ENCODE data around the gene DDR2. TPM values are rescaled to one million over a fixed set of nuclear protein-coding genes. Genes with fewer than 3 reads are reported as not detected.

The DDR2 gene
- total RNA-seq, 1 donor from 2014 or later = 54.4 TPM

DNA sequence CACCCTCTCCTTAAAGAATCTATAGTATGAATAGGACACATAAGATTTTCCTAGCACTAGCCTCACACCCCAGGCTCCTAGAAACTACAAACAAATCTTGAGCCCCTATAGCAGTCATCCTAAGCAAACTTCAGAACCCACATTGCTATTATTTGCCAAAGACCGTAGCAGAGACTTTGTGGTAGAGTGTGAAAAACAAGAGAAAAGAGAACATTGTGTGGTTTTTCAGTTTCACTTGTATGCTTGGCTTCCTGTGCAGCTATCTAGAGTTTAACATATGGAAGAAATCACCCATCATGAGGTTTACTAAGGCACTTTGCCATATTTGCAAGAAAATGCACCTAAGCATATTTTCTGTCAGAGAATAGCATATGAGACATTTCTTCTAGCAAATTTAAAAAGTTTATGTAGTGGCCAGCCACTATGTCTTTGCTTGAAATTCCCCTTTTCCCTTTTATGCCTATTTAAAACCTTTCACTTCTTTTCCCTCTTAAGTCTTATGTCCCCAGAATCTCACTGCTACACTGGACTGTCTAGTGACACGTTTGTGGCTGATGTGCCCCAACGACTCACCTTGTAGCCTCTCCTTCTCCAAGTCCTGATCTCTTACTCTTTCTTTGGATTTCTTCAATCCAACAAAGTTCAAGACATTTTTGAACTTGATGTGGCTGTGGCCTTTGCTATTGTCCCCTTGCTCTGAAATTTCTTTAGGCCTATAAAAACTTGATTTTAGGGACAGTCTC is 203.1 kb downstream of the DDR2 start:
- Mint-ChIP-seq H3K4me1 (ENCODE audit: unreplicated experiment) (no peaks in the 10 kb centered on the region), H3K9me3 (peaks cover 5% of the 10 kb centered on the region), H3K4me3 (no peak overlapping the region), H3K27ac (no peak overlapping the region), H3K27me3 (peaks cover 4% of the 10 kb centered on the region), H3K36me3 (no peaks in the 10 kb centered on the region)
- TF ChIP-seq, protein P1, sequence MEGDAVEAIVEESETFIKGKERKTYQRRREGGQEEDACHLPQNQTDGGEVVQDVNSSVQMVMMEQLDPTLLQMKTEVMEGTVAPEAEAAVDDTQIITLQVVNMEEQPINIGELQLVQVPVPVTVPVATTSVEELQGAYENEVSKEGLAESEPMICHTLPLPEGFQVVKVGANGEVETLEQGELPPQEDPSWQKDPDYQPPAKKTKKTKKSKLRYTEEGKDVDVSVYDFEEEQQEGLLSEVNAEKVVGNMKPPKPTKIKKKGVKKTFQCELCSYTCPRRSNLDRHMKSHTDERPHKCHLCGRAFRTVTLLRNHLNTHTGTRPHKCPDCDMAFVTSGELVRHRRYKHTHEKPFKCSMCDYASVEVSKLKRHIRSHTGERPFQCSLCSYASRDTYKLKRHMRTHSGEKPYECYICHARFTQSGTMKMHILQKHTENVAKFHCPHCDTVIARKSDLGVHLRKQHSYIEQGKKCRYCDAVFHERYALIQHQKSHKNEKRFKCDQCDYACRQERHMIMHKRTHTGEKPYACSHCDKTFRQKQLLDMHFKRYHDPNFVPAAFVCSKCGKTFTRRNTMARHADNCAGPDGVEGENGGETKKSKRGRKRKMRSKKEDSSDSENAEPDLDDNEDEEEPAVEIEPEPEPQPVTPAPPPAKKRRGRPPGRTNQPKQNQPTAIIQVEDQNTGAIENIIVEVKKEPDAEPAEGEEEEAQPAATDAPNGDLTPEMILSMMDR (conservative IDR thresholded peaks at IDR 0.05) = no peak
- DNase-seq (ENCODE audit: extremely low spot score, unreplicated experiment) = no peak

Other genes starting within 250 kb of the DDR2 start
- not detected in 2 replicates for gene SH2D1B, start 220.3 kb upstream of the DDR2 start, total RNA-seq (ENCODE audit: low replicate concordance)
- 23.3 and 31.4 TPM in 2 replicates for gene UHMK1, start 134.6 kb upstream of the DDR2 start, total RNA-seq (ENCODE audit: low replicate concordance)
- gene UAP1, start 70.7 kb upstream of the DDR2 start, total RNA-seq (ENCODE audit: low replicate concordance) = 26.8 and 31.6 TPM in 2 replicates
- gene HSD17B7, start 158.2 kb downstream of the DDR2 start, total RNA-seq (ENCODE audit: low replicate concordance) = 21.7 and 24.7 TPM in 2 replicates
- gene CCDC190, start 228.7 kb downstream of the DDR2 start, total RNA-seq (ENCODE audit: low replicate concordance) = 0.14 TPM in 1 of 2 replicates, not detected in the other